Esophagus (tissue), 2 donors: ENCODE results near the gene GRM8. TPM values are rescaled to one million over a fixed set of nuclear protein-coding genes. Genes with fewer than 3 reads are reported as not detected.
"Not testable (repeated sequence)": the region's sequence is repeated elsewhere in the genome, so short reads cannot be mapped to it uniquely, and the experiment has no call there.

ENCODE experiments used
- H3K27ac ChIP-seq, 2 donors: one replicate each; pipeline ENCODE4 v1.5.1; 2013; ENCODE audit warnings: low read depth in 2 of 2, mild to moderate bottlenecking in 2 of 2, inconsistent platforms in 1 of 2, low read length in 1 of 2, moderate library complexity in 1 of 2
- H3K27me3 ChIP-seq, 2 donors: one replicate each; pipeline ENCODE4 v1.6.1; 2013; ENCODE audit warnings: low read length in 2 of 2, control low read depth in 1 of 2, mild to moderate bottlenecking in 1 of 2; ENCODE audit not compliant: insufficient read depth in 2 of 2, control insufficient read depth in 1 of 2
- H3K36me3 ChIP-seq, 2 donors: one replicate each; pipeline ENCODE4 v1.6.1; 2013; ENCODE audit warnings: low read length in 1 of 2; ENCODE audit not compliant: control insufficient read depth in 2 of 2, insufficient read depth in 2 of 2
- H3K4me1 ChIP-seq, 2 donors: one replicate each; pipeline ENCODE4 v1.6.1; 2013; ENCODE audit warnings: low read length in 1 of 2; ENCODE audit not compliant: control insufficient read depth in 2 of 2, insufficient read depth in 2 of 2
- H3K4me3 ChIP-seq, 2 donors: one replicate each; pipeline ENCODE4 v1.5.1; 2013; ENCODE audit warnings: low read length in 2 of 2, mild to moderate bottlenecking in 2 of 2, low read depth in 1 of 2, moderate library complexity in 1 of 2
- H3K9me3 ChIP-seq, 2 donors: one replicate each; pipeline ENCODE4 v1.6.1; 2013; ENCODE audit warnings: mild to moderate bottlenecking in 2 of 2, low read depth in 1 of 2, low read length in 1 of 2, moderate library complexity in 1 of 2; ENCODE audit not compliant: control insufficient read depth in 2 of 2, insufficient read depth in 1 of 2
- WGBS, 2 donors: extraction: QIAGEN DNeasy Blood & Tissue Kit; methylation state at CpG; one replicate each; pipeline ENCODE4 v1.1.7; 2013; 5-methylcytosine and 5-hydroxymethylcytosine counted together
- polyA plus RNA-seq, 2 donors: library from polyadenylated mRNA; stranded (reverse); fragments of 200-250 nt; gene quantifications; one replicate each; pipeline ENCODE4 v1.2.3, GENCODE V29; 2013
- donor health status: healthy with polysubstance abuse.
- donor health status: Bipolar disorder and iron deficiency.

Gene GRM8
- polyA plus RNA-seq, 2 donors, result 0.19 TPM; not detected in 1

- Histone ChIP-seq H3K9me3 (no peaks in the 10 kb centered on the region), H3K36me3 (no peaks in the 10 kb centered on the region), H3K4me3 (no peak overlapping the region), H3K27ac (no peak overlapping the region), H3K4me1 (no peaks in the 10 kb centered on the region), H3K27me3 (no peaks in the 10 kb centered on the region)
These were observed 411.9 kb downstream of the GRM8 start for GRCh38 chr7:126840869-126841268.

DNA sequence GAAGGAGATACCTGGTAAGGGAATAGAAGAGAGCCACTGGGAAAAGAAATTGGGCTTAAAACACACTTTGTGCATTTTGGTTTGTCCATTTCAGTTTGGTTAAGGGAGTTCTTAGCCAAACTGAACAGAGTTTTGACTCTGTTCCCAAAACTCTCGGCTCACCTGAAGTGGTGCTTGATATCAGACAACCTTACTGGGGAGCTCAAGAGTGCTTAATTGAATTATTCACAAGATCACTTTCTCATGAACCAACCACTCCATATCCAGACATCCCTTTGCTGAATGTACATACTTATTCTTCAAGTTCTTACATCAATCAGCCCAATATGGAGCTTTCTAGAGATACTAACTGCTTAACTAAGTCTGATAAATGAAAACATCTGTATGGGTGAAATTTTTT, 413.1 kb downstream of the GRM8 start:
- Histone ChIP-seq H3K36me3 (no peaks in the 10 kb centered on the region), H3K4me3 (no peak overlapping the region), H3K27me3 (no peaks in the 10 kb centered on the region), H3K9me3 (no peaks in the 10 kb centered on the region), H3K4me1 (no peaks in the 10 kb centered on the region), H3K27ac (no peak overlapping the region)
- WGBS, 2 donors, result 81 to 89% methylated on average over 1 of the region's 1 CpG

DNA sequence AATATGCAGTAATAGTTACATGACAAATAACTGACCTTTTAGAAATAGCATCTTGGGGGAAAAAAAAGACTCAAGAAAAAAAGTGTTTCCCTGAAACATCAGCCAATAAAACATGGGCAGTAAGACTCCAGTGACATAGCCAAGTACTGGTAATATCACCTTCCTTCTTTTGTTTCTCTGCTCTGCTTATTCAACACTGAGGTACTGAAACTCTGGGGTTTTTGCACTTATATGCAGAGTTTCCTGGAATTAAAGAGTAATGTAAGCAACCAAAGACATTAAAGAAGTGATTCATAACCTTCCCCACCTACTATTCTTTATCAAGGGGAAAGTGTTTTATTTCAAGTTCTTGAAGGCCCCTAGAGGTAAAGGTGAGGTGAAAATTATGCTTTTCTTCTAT, 414.5 kb downstream of the GRM8 start:
- H3K4me3 ChIP-seq, result no peak overlapping the region
- no peak overlapping the region for H3K27ac ChIP-seq
- H3K4me1 ChIP-seq, result no peaks in the 10 kb centered on the region
- H3K36me3 ChIP-seq, result no peaks in the 10 kb centered on the region
- no peaks in the 10 kb centered on the region for H3K27me3 ChIP-seq
- H3K9me3 ChIP-seq, result no peaks in the 10 kb centered on the region

DNA sequence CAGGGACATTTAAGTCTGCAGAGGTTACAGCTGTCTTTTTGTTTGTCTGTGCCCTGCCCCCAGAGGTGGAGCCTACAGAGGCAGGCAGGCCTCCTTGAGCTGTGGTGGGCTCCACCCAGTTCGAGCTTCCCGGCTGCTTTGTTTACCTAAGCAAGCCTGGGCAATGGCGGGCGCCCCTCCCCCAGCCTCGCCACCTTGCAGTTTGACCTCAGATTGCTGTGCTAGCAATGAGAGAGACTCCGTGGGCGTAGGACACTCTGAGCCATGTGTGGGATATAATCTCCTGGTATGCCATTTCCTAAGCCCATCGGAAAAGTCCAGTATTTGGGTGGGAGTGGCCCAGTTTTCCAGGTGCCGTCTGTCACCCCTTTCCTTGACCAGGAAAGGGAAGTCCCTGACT, 421.5 kb downstream of the GRM8 start:
- not testable (repeated sequence) for H3K27ac ChIP-seq, H3K4me1 ChIP-seq
- WGBS, 2 donors, result 78 to 81% methylated on average over 7 to 8 of the region's 9 CpGs

GRCh38 chr7:126820925-126821324, 431.8 kb downstream of the GRM8 start:
- H3K27me3 ChIP-seq, result no peaks in the 10 kb centered on the region

More for the DNA sequence above, 421.5 kb downstream of the GRM8 start:
- not testable (repeated sequence) for H3K4me3 ChIP-seq, H3K27me3 ChIP-seq, H3K36me3 ChIP-seq, H3K9me3 ChIP-seq

DNA sequence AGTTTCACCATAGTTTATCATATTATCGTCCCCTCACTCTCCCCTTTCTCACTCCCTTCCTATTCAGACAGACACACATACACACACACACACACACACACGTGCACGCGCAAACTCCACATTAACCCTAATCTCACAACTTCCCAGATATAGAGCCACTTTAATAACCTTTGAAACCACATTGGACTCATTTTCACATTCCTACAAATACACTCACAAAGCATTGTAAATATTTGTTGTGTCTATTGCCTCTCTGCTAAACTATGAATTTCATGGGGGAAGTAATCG, 433.6 kb downstream of the GRM8 start:
- H3K36me3 ChIP-seq, result no peaks in the 10 kb centered on the region
- H3K9me3 ChIP-seq, result no peaks in the 10 kb centered on the region
- H3K27me3 ChIP-seq, result no peaks in the 10 kb centered on the region
- no peaks in the 10 kb centered on the region for H3K4me1 ChIP-seq
- WGBS, 2 donors, result 70 to 75% methylated on average over 5 of the region's 5 CpGs
- H3K27ac ChIP-seq, result no peak overlapping the region
- H3K4me3 ChIP-seq, result no peak overlapping the region

More at GRCh38 chr7:126820925-126821324, 431.8 kb downstream of the GRM8 start:
- no peaks in the 10 kb centered on the region for H3K36me3 ChIP-seq
- no peaks in the 10 kb centered on the region for H3K9me3 ChIP-seq
- no peaks in the 10 kb centered on the region for H3K4me1 ChIP-seq
- H3K27ac ChIP-seq, result no peak overlapping the region
- 88 to 94% methylated on average over 3 of the region's 3 CpGs for WGBS, 2 donors
- no peak overlapping the region for H3K4me3 ChIP-seq

GRCh38 chr7:126818393-126819196, 434.1 kb downstream of the GRM8 start:
- H3K4me1 ChIP-seq, result no peaks in the 10 kb centered on the region
- H3K4me3 ChIP-seq, result no peak overlapping the region
- no peaks in the 10 kb centered on the region for H3K36me3 ChIP-seq
- WGBS, 2 donors, result 75 to 78% methylated on average over 3 of the region's 3 CpGs
- H3K27ac ChIP-seq, result no peak overlapping the region
- H3K27me3 ChIP-seq, result no peaks in the 10 kb centered on the region
- H3K9me3 ChIP-seq, result no peaks in the 10 kb centered on the region

GRCh38 chr7:126809188-126809587, 443.6 kb downstream of the GRM8 start:
- H3K4me1 ChIP-seq, result no peaks in the 10 kb centered on the region
- 85 to 86% methylated on average over 1 of the region's 1 CpG for WGBS, 2 donors
- H3K27ac ChIP-seq, result no peak overlapping the region
- H3K9me3 ChIP-seq, result peaks cover 0 to 2% of the 10 kb centered on the region in 2 donors
- H3K4me3 ChIP-seq, result no peak overlapping the region
- no peaks in the 10 kb centered on the region for H3K36me3 ChIP-seq
- no peaks in the 10 kb centered on the region for H3K27me3 ChIP-seq

GRCh38 chr7:126806614-126807013, 446.1 kb downstream of the GRM8 start:
- no peaks in the 10 kb centered on the region for H3K36me3 ChIP-seq
- H3K9me3 ChIP-seq, result peaks cover 0 to 2% of the 10 kb centered on the region in 2 donors
- no peaks in the 10 kb centered on the region for H3K27me3 ChIP-seq
- WGBS, 2 donors, result 97% methylated on average over 28 to 31 of the region's 31 CpGs
- H3K27ac ChIP-seq, result no peak overlapping the region
- no peak overlapping the region for H3K4me3 ChIP-seq
- no peaks in the 10 kb centered on the region for H3K4me1 ChIP-seq

- H3K27me3 ChIP-seq, result no peaks in the 10 kb centered on the region
- H3K4me1 ChIP-seq, result no peaks in the 10 kb centered on the region
- no peaks in the 10 kb centered on the region for H3K36me3 ChIP-seq
- peaks cover 0 to 2% of the 10 kb centered on the region in 2 donors for H3K9me3 ChIP-seq
- 93% methylated on average over 1 of the region's 1 CpG for WGBS, 2 donors
- H3K4me3 ChIP-seq, result no peak overlapping the region
- H3K27ac ChIP-seq, result no peak overlapping the region
These were observed 447.4 kb downstream of the GRM8 start for GRCh38 chr7:126805351-126805750.
